GM23248 (cell line): ENCODE measurements around the gene NEUROD6.

ENCODE experiments used
- EZH2 ChIP-seq: fragments of 200-600 bp; sonication (generic); IDR thresholded peaks from 2 replicates; pipeline ENCODE4 v1.6.1; 2018; ENCODE audit warnings: antibody characterized with exemption, mild to moderate bottlenecking; ENCODE audit not compliant: insufficient read depth, poor library complexity, severe bottlenecking
- EZH2phosphoT487 ChIP-seq: fragments of 200-600 bp; sonication (generic); IDR thresholded peaks from 2 replicates; pipeline ENCODE4 v1.6.1; 2018; ENCODE audit warnings: antibody characterized with exemption, moderate library complexity, mild to moderate bottlenecking, low read depth; ENCODE audit not compliant: insufficient read depth

DNA sequence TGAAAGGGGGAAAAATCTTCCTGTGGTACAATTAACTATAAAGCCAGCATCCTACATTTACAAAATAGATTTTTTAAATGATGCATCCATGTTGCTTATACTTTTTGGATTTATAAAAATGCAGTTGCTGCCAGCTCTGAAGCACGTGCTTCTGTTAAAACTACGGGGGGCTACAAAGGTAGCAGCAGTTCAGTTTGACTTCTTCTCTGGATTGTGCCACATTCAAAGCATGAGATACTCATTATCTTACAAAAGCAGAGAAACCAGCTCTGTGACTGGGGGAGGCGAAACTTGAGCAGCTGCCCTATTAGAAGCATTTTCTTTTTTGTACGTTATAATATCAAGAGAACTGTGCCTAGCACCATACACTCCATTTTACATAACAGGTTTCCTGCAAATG, 31.1 kb downstream of the NEUROD6 start:
- TF ChIP-seq EZH2 = no peak
- TF ChIP-seq EZH2phosphoT487 = no peak
